Hematopoietic multipotent progenitor cell (in vitro differentiated cells): ENCODE results near the gene PALLD. TPM values are rescaled to one million over a fixed set of nuclear protein-coding genes. Genes with fewer than 3 reads are reported as not detected.

Source experiments
- small RNA-seq: library from RNA; depleted of rRNA; stranded (forward); fragments of <200 nt; gene quantifications from one replicate; pipeline ENCODE3, GENCODE V24; 2012
- total RNA-seq: library from RNA; depleted of rRNA; stranded (reverse); fragments of >200 nt; gene quantifications from one replicate; pipeline ENCODE4 v1.2.3, GENCODE V29; 2012

PALLD gene
- total RNA-seq, 1 donor, result 5.9 TPM

Small RNA genes lying within 50 kb of the gene (small RNA-seq; reads per million reads assigned to genes)
- not detected for gene RF00432
- not detected for gene RNU6-1336P
- gene RNU6-853P, result not detected

Other genes starting within 250 kb of the PALLD start
- 16.2 TPM for gene DDX60, start 178.3 kb upstream of the PALLD start, total RNA-seq
- gene DDX60L, start 16.6 kb upstream of the PALLD start, total RNA-seq, result 14.3 TPM